Measurements from ENCODE around the gene ABHD6.
"Not testable (repeated sequence)": the region's sequence is repeated elsewhere in the genome, so short reads cannot be mapped to it uniquely, and the experiment has no call there.

ABHD6 gene

GRCh38 chr3:58237238-58237940, at the start of gene ABHD6:
Gene ABHD6 (plus strand): TSS chr3:58237792. CDS start chr3:58256587, 18,795 bp downstream.
- peak; percentile 78 for DNase-seq

DNA sequence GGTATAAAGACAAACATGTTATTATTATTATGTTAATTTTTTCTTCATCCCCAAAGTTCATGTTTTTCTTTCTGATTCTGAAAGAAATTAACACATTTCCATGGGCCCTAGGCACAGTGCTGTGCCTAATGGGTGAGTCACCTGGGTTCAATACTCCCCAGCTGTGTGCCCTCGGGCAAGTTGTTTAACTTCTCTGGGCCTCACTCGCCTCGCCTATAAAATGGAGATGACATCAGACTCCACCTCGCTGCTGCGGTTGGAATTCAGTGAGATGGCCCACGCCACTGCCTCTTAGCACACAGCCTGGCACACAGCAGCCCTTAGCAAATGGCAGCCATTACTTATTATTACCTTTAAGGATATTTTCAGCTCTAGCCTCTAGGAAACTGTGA, 49.4 kb upstream of the ABHD6 start:
- no peak for DNase-seq

- peak; percentile 18 for DNase-seq
Observed at GRCh38 chr3:58188921-58189451, 48.6 kb upstream of the ABHD6 start.

DNA sequence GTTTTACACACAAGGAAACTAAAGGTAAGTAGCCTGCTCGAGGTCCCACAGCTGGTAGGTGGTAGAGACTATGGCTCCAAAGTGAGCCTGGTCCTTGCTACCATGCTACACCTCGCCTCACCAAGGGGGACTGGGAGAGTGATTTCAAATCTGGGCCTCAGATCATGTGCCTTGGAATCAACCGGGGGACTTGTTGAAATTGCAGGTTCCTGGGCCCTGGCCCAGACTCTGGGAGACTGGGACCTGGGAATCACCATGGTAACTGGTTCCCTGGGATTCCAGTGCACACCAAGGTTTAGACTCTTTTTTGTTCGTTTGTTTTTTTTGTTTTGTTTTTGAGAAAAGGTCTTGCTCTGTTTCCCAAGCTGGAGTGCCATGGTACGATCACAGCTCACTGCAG, 47.9 kb upstream of the ABHD6 start:
- no peak for DNase-seq

GRCh38 chr3:58190291-58190690, 47.3 kb upstream of the ABHD6 start:
- DNase-seq: no peak

GRCh38 chr3:58190882-58191281, 46.7 kb upstream of the ABHD6 start:
- DNase-seq: no peak

- DNase-seq: no peak
Observed at GRCh38 chr3:58191361-58191991, 46.1 kb upstream of the ABHD6 start.

DNA sequence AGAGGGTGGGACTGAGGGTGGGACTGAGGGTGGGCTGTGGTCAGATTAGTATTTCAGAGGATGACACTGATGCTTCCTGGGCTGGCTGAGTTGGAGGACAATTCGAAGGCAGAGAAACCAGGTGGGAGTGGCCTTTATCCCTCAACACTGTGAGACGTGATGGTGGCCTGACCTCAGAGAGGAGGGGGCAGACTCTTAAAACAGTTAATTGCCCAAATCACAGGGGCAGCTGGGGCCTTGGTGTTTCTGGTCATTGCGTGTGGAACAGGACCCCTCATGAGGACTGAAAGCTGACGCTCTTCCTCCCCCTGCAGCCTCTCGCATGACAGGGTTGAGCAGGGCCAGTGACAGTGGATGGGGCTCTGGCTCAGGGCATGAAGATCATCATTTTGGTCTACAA, 45.5 kb upstream of the ABHD6 start:
- no peak for DNase-seq

DNA sequence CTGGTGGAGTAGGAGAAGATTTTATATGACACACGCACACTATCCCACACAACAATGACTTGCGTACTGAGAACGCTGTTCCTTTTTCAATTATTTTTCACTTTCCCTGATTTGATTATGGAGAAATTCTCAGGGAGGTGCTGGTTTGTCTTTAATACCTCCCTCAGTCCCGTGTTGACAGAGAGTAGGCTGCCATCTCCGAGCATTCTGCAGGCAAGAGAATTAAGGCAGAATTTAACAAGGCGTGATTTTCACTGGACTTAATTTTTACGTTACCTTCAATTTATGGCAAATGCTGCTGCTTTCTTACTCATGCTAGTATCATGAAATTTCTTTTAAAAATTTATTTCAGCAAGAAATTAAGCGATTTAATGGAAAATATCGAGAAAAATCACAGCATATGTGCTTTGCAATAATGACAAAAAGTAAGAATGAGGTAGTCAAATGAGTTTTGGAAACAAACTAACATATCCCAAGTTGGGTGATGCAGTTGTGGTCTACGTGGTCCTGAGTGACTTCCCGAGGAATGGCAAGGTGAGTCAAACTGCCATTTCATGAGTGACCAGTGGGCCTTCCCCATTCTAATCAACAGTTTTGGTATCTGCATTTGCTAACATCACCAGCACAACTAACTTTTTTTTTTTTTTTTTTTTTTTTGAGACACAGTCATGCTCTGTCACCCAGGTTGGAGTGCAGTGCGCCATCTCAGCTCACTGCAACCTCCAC, 43.7 kb upstream of the ABHD6 start:
- DNase-seq: no peak

DNA sequence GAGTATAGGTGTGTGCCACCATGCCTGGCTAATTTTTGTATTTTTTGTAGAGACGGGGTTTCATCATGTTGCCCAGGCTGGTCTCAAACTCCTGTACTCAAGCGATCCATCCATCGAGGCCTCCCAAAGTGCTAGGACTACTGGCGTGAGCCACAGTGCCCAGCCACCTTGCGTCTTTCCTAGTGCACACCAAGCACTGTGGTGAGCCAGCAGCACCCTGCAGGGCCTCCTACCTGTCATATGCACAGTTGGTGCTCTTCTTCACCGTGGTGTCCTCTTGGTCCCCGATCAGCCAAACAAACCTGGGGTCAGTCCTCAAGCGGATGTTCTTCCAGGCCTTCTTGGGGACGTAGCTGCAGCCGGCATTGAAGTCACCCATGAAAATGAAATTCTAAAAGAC, 40.0 kb upstream of the ABHD6 start:
- DNase-seq: no peak

- DNase-seq: no peak
Observed at GRCh38 chr3:58198362-58198761, 39.2 kb upstream of the ABHD6 start.

GRCh38 chr3:58198804-58199203, 38.8 kb upstream of the ABHD6 start:
- DNase-seq: no peak

GRCh38 chr3:58200121-58200709, 37.4 kb upstream of the ABHD6 start:
- no peak for DNase-seq

- DNase-seq: no peak
Observed at GRCh38 chr3:58200846-58201355, 36.7 kb upstream of the ABHD6 start.

GRCh38 chr3:58201451-58201850, 36.1 kb upstream of the ABHD6 start:
- not testable (repeated sequence) for DNase-seq

GRCh38 chr3:58202917-58203360, 34.7 kb upstream of the ABHD6 start:
- DNase-seq: no peak

GRCh38 chr3:58203541-58203940, 34.1 kb upstream of the ABHD6 start:
- no peak for DNase-seq

DNA sequence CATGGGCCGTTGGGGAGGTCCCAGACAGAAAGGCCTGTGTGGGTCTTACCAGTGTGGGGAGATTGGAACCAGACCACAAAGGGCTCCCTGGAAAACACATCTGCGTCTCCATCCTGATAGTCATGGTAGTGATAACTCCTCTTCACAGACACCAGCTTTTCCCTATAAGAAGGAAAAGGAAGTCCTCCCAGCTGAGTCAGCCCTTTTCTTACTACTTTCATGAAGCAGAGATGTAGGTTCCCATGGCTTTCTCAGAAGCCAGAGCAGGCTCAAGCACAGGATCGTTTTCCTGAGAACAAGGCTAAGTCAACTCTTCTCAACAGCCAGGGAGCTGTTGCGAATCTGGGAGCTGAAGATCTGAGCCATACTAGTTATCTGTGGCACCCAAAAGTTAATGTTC, 32.9 kb upstream of the ABHD6 start:
- no peak for DNase-seq

DNA sequence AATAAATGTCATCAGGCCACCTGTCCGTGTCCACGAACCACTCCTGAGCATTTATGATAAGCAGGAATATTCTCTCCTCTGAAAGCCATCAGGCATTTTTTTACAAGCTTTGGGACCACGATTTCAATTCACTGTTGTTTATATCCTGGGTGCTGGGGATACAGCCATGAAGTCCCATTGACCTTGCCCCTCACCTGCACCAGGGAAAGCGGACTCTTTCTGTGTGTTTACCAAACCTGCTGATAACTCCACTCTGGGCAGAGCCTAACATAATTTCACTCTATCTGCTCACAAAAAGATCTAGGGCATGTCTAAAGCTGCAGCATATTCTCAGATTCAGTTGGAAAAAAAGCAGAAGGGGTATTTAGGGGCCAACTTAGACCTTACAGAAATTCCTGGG, 31.6 kb upstream of the ABHD6 start:
- no peak for DNase-seq

- no peak for DNase-seq
Observed at GRCh38 chr3:58206406-58207011, 31.1 kb upstream of the ABHD6 start.

DNA sequence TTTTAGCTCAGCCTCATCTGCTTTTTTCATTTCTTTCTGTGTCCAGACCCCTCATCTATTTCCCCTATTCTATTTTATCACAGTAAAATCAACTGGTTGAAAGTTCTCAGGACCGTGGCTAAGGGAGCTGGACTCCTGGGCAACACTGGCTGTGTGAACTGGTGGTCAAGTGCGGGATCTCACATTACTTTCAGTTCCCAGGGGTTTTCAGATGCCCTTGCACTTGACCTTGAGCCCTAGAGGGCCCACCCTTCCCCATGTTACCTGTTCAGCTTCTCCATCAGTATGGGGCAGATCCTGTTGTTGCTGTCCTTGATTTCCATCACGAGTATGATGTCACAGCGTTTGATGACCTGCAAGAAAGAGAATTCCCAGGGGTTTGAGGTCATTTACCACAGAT, 29.6 kb upstream of the ABHD6 start:
- DNase-seq: no peak

DNA sequence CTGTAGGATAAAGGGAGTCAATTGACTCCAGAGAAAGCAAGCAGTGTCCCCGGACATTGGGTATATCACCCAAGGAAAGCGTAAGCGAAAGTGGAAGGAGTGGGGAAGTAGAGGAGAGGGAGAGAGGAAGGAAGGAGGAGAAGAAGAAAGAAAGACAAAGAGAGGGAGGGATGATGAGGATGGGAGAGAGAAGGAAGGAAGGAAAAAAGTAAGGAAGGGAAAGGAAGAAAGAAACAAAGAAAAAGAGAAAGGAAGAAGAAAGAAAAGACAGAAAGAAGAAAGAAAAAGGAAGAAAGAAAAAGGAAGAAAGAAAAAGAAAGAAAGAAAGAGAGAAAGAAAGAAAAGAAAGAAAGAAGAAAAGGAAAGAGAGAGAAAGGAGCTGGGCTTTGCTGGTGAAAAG, 27.7 kb upstream of the ABHD6 start:
- no peak for DNase-seq
